Measurements from ENCODE around the gene C5orf46. TPM values are rescaled to one million over a fixed set of nuclear protein-coding genes. Genes with fewer than 3 reads are reported as not detected.

C5orf46 gene
- total and polyA plus RNA-seq, 2 of the 13 experiments (the other 11 are each of a cell fraction or from before 2014, with no cell fraction given): not detected

- H3K4me2 ChIP-seq (ENCODE audit: low read depth, low read length): no peak overlapping the region
- ATAC-seq (no peak), FAIRE-seq (no peak), DNase-seq (ENCODE audit: low spot score) (no peak)
- H3K9ac ChIP-seq (ENCODE audit: insufficient read depth, low read depth, low read length): no peak overlapping the region
- POLR2A ChIA-PET: no interaction called here
- CTCF ChIA-PET (ENCODE audit: low intra/inter-chr PET ratio, low total read pairs): no interaction called here
- no peaks in the 10 kb centered on the region for H3K27me3 ChIP-seq (ENCODE audit: control insufficient read depth in 1 of 2, insufficient read depth in 2 of 2, low read length in 2 of 2)
- no peaks in the 10 kb centered on the region for H4K20me1 ChIP-seq (ENCODE audit: insufficient read depth, low read length)
- in situ Hi-C loops (cut with HindIII; ENCODE audit: extremely low pct_ligation_motif_present, low pct_unique_long_range_greater_than_20kb): no loop called here
- no peaks in the 10 kb centered on the region for H3K4me1 ChIP-seq (ENCODE audit: insufficient read depth, low read length)
- no peaks in the 10 kb centered on the region for H3K36me3 ChIP-seq (replicated peaks in 1 of 2; ENCODE audit: control insufficient read depth in 1 of 2, insufficient read depth in 2 of 2, low read length in 2 of 2)
- H3K4me3 ChIP-seq (replicated peaks in 1 of 3; ENCODE audit: insufficient read depth in 1 of 3, low read depth in 2 of 3, low read length in 3 of 3): no peak overlapping the region
- BruUV-seq (replicated peaks): no TSS peak
- no peak overlapping the region for H3K27ac ChIP-seq (ENCODE audit: extremely low read length, insufficient read depth, low read length)
- H3K79me2 ChIP-seq (ENCODE audit: insufficient read depth, low read length): no peaks in the 10 kb centered on the region
- no peaks in the 10 kb centered on the region for H3K9me3 ChIP-seq (ENCODE audit: low read length)
- no peak overlapping the region for H2AFZ ChIP-seq (ENCODE audit: low read length)
- intact Hi-C loops (cut with micrococcal nuclease; ENCODE audit: unreplicated experiment): no loop called here
- no peak for TF ChIP-seq ARID5B (CRISPR knock-in tag; IDR thresholded peaks at IDR 0.05)
- TF ChIP-seq MAFF (IDR thresholded peaks at IDR 0.05; ENCODE audit: low read depth, low read length): peak; percentile 86
- no peak for TF ChIP-seq ARID4A (CRISPR knock-in tag; IDR thresholded peaks at IDR 0.05; ENCODE audit: borderline replicate concordance)
- no peak for TF ChIP-seq ZFP82 (CRISPR knock-in tag; IDR thresholded peaks at IDR 0.05; ENCODE audit: borderline replicate concordance)
- peak; percentile 81 to 92 for TF ChIP-seq MAFK (conservative IDR thresholded peaks at IDR 0.05 in 1 of 2, IDR thresholded peaks at IDR 0.05 in 1 of 2; ENCODE audit: low read length in 2 of 2)
- TF ChIP-seq SRF (IDR thresholded peaks at IDR 0.05; ENCODE audit: low read depth, low read length): no peak
- no peak for TF ChIP-seq BORCS8-MEF2B (CRISPR knock-in tag; IDR thresholded peaks at IDR 0.05)
Observed at GRCh38 chr5:147902609-147903115, 3.7 kb downstream of the C5orf46 start.

All from HepG2 (cell line).